Measurements from ENCODE around the gene NCAPD2.

DNA sequence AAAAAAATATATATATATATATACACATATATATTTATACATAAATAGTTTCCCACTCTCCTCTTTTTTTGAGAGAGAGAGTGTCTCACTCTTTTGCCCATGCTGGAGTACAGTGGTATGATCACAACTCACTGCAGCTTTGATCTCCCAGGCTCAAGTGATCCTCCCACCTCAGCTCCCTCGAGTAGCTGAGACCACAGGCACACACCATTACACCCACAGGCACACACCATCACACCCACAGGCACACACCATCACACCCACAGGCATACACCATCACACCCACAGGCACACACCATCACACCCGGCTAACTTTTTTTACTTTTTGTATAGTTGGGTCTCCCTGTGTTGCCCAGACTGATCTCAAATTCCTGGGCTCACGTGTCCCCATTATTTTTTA is 26.3 kb downstream of the NCAPD2 start:
- no peak for TF ChIP-seq TCF12 (IDR thresholded peaks at IDR 0.05)
- TF ChIP-seq, protein P1, sequence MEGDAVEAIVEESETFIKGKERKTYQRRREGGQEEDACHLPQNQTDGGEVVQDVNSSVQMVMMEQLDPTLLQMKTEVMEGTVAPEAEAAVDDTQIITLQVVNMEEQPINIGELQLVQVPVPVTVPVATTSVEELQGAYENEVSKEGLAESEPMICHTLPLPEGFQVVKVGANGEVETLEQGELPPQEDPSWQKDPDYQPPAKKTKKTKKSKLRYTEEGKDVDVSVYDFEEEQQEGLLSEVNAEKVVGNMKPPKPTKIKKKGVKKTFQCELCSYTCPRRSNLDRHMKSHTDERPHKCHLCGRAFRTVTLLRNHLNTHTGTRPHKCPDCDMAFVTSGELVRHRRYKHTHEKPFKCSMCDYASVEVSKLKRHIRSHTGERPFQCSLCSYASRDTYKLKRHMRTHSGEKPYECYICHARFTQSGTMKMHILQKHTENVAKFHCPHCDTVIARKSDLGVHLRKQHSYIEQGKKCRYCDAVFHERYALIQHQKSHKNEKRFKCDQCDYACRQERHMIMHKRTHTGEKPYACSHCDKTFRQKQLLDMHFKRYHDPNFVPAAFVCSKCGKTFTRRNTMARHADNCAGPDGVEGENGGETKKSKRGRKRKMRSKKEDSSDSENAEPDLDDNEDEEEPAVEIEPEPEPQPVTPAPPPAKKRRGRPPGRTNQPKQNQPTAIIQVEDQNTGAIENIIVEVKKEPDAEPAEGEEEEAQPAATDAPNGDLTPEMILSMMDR (IDR thresholded peaks at IDR 0.05), result no peak
- TF ChIP-seq RCOR1 (IDR thresholded peaks at IDR 0.05; ENCODE audit: low read length), result no peak
- no peak for TF ChIP-seq SIN3A (IDR thresholded peaks at IDR 0.05; ENCODE audit: borderline replicate concordance, low read depth, low read length)
- no peak for TF ChIP-seq RFX5 (IDR thresholded peaks at IDR 0.05; ENCODE audit: low read length)
- TF ChIP-seq EP300 (IDR thresholded peaks at IDR 0.05; ENCODE audit: borderline replicate concordance in 1 of 2, low read depth in 1 of 2, low read length in 1 of 2), result no peak
- TF ChIP-seq TAF1 (IDR thresholded peaks at IDR 0.05; ENCODE audit: borderline replicate concordance, low read depth, low read length), result no peak
- TF ChIP-seq, protein P2, sequence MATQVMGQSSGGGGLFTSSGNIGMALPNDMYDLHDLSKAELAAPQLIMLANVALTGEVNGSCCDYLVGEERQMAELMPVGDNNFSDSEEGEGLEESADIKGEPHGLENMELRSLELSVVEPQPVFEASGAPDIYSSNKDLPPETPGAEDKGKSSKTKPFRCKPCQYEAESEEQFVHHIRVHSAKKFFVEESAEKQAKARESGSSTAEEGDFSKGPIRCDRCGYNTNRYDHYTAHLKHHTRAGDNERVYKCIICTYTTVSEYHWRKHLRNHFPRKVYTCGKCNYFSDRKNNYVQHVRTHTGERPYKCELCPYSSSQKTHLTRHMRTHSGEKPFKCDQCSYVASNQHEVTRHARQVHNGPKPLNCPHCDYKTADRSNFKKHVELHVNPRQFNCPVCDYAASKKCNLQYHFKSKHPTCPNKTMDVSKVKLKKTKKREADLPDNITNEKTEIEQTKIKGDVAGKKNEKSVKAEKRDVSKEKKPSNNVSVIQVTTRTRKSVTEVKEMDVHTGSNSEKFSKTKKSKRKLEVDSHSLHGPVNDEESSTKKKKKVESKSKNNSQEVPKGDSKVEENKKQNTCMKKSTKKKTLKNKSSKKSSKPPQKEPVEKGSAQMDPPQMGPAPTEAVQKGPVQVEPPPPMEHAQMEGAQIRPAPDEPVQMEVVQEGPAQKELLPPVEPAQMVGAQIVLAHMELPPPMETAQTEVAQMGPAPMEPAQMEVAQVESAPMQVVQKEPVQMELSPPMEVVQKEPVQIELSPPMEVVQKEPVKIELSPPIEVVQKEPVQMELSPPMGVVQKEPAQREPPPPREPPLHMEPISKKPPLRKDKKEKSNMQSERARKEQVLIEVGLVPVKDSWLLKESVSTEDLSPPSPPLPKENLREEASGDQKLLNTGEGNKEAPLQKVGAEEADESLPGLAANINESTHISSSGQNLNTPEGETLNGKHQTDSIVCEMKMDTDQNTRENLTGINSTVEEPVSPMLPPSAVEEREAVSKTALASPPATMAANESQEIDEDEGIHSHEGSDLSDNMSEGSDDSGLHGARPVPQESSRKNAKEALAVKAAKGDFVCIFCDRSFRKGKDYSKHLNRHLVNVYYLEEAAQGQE (IDR thresholded peaks at IDR 0.05; ENCODE audit: low read depth, low read length), result no peak
- no peak for TF ChIP-seq POLR2AphosphoS5 (IDR thresholded peaks at IDR 0.05; ENCODE audit: low read depth, low read length)
- TF ChIP-seq EZH2phosphoT487 (IDR thresholded peaks at IDR 0.05; ENCODE audit: borderline replicate concordance, low read depth), result no peak
- no peak for TF ChIP-seq FOXJ3 (CRISPR knock-in tag; IDR thresholded peaks at IDR 0.05)
- TF ChIP-seq MXI1 (IDR thresholded peaks at IDR 0.05; ENCODE audit: low read depth, low read length), result no peak
- TF ChIP-seq, protein P3, sequence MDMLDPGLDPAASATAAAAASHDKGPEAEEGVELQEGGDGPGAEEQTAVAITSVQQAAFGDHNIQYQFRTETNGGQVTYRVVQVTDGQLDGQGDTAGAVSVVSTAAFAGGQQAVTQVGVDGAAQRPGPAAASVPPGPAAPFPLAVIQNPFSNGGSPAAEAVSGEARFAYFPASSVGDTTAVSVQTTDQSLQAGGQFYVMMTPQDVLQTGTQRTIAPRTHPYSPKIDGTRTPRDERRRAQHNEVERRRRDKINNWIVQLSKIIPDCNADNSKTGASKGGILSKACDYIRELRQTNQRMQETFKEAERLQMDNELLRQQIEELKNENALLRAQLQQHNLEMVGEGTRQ (IDR thresholded peaks at IDR 0.05; ENCODE audit: borderline replicate concordance, low read depth, low read length), result no peak
